K562 (cell line): ENCODE results near the gene DVL3. TPM values are rescaled to one million over a fixed set of nuclear protein-coding genes. Genes with fewer than 3 reads are reported as not detected.

Experiments used
- AFF4 ChIP-seq: sonication (generic); formaldehyde crosslinking; IDR thresholded peaks from 2 replicates; pipeline ENCODE4 v1.8.0; 2023; ENCODE audit warnings: mild to moderate bottlenecking, missing genetic modification reagents
- ATF3 ChIP-seq, 2 experiments: fragments of 450-650 bp in 1 of 2; sonication (generic) in 1 of 2; formaldehyde crosslinking in 1 of 2; IDR thresholded peaks in 1 of 2; conservative IDR thresholded peaks in 1 of 2; 2 replicates each; pipeline versions ENCODE4 v1.6.1 to v1.8.1; 2016 to 2023; ENCODE audit warnings: mild to moderate bottlenecking in 2 of 2, moderate library complexity in 2 of 2, inconsistent platforms in 1 of 2, missing genetic modification reagents in 1 of 2
- BDP1 ChIP-seq: IDR thresholded peaks from 3 replicates; pipeline ENCODE4 v1.6.1; 2011; ENCODE audit not compliant: insufficient read length, insufficient read depth
- CREB1 ChIP-seq, 2 experiments: sonication (generic) in 1 of 2; formaldehyde crosslinking in 1 of 2; IDR thresholded peaks; 2 replicates each; pipeline versions ENCODE4 v1.6.1 to v1.8.0; 2012 to 2022; ENCODE audit warnings: inconsistent platforms in 1 of 2, mild to moderate bottlenecking in 1 of 2, missing genetic modification reagents in 1 of 2, moderate library complexity in 1 of 2
- DMBX1 ChIP-seq: fragments of 250-450 bp; sonication (Bioruptor Pico); IDR thresholded peaks from 2 replicates; pipeline ENCODE4 v1.8.0; 2022; ENCODE audit warnings: inconsistent platforms, mild to moderate bottlenecking, moderate library complexity, borderline replicate concordance
- E2F4 ChIP-seq: sonication (generic); formaldehyde crosslinking; IDR thresholded peaks from 2 replicates; pipeline ENCODE4 v1.8.0; 2022; ENCODE audit warnings: mild to moderate bottlenecking, low read depth, missing genetic modification reagents
- HNRNPLL ChIP-seq: fragments of 200-400 bp; formaldehyde crosslinking; IDR thresholded peaks from 2 replicates; pipeline ENCODE4 v1.6.1; 2017; ENCODE audit warnings: low read length, low read depth, mild to moderate bottlenecking; ENCODE audit not compliant: poor library complexity, severe bottlenecking
- KLF10 ChIP-seq: fragments of 250-450 bp; sonication (Bioruptor Pico); IDR thresholded peaks from 2 replicates; pipeline ENCODE4 v1.6.1; 2021; ENCODE audit warnings: matching md5 sums
- LARP7 ChIP-seq: fragments of 450-650 bp; IDR thresholded peaks from 2 replicates; pipeline ENCODE4 v1.6.1; 2016
- MITF ChIP-seq: IDR thresholded peaks from 2 replicates; pipeline ENCODE4 v1.6.1; 2014; ENCODE audit warnings: antibody characterized with exemption
- SNRNP70 ChIP-seq: fragments of 200-400 bp; formaldehyde crosslinking; optimal IDR thresholded peaks from 2 replicates; pipeline ENCODE3; 2017; ENCODE audit warnings: low read depth, low read length
- SPI1 ChIP-seq: IDR thresholded peaks from 2 replicates; pipeline ENCODE4 v1.6.1; 2011; ENCODE audit warnings: low read depth, low read length, control low read depth, borderline replicate concordance
- USF1 ChIP-seq: sonication (generic); formaldehyde crosslinking; IDR thresholded peaks from 2 replicates; pipeline ENCODE4 v1.9.0; 2022; ENCODE audit warnings: mild to moderate bottlenecking, missing genetic modification reagents
- USF2 ChIP-seq: sonication (generic); formaldehyde crosslinking; IDR thresholded peaks from 2 replicates; pipeline ENCODE4 v1.5.0; 2020; ENCODE audit warnings: missing genetic modification reagents
- WHSC1 ChIP-seq: IDR thresholded peaks from one replicate; pipeline ENCODE4 v1.6.1; 2012; ENCODE audit warnings: low read length, control low read depth, inconsistent platforms
- polyA plus RNA-seq, 8 experiments: library from polyadenylated mRNA; depleted of rRNA in 4 of 8; stranded (reverse) in 5 of 8; unstranded in 3 of 8; fragments of >200 nt; fragmentation: Nextera tagmentation in 2 of 8; fragmentation: Illumina TruSeq in 1 of 8; extraction: Ambion mirVana in 2 of 8; extraction: Trizol in 1 of 8; gene quantifications; 2 replicates each; pipeline versions ENCODE4 v1.2.1 to v1.2.3, GENCODE V29; 2011 to 2014; ENCODE audit warnings: inconsistent platforms in 1 of 8, missing spikeins in 1 of 8
- total RNA-seq, 7 experiments: library from RNA; depleted of rRNA in 6 of 7; stranded (reverse); fragments of >200 nt in 6 of 7; fragmentation: Illumina TruSeq in 2 of 7; extraction: Trizol in 2 of 7; gene quantifications; 2 replicates each; pipeline versions ENCODE4 v1.2.1 to v1.2.3, GENCODE V29; 2011 to 2021; ENCODE audit warnings: low replicate concordance in 1 of 7
- TF ChIP-seq, protein P1 (sequence below): fragments of 450-650 bp; formaldehyde crosslinking; IDR thresholded peaks from 2 replicates; pipeline ENCODE4 v1.4.0; 2022; ENCODE audit warnings: mild to moderate bottlenecking, moderate library complexity

Gene DVL3
- total and polyA plus RNA-seq, 9 of the 15 experiments (the other 6 are each of a cell fraction or from before 2014, with no cell fraction given): 3.1 to 57.9 (median 20.1) TPM

DNA sequence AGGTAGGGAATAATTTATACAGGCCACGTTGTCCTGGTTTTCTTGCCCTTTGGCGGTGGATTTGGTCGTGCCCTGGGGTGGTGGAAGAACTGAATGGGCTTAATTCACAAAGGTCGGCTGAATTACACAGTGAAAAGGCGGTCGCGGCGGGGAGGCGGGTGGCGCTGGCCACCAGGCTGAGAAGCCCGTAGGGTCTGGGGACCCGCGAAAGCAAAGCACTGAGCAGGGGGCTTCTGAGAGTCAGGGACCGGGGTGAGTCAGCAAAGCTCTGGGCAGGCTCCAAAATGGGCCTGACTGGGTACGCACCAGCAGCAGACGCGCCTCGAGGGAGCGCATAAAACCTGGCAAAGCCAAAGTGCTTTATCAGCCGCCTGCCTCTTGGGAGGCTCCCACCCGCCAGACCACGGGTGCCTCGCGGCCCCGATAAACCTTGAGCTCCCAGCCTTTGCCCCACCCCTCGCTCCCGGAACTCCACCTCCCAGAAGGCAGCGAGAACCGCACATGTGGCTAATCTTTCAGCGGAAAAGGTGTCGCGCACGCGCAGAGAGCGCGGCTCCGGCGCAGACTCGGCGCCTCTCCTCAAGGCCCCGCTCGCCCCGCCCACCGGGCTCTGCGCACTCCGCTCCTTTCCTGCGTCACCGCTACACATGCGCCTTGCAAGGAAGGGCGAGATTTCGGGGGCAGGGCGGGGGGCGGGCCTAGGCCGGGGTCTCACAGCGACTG lies 30.4 kb downstream of the DVL3 start (continued):
- peak; percentile 64; the same call in 1 of the 2 replicates for TF ChIP-seq DMBX1
- no peak for TF ChIP-seq AFF4
- TF ChIP-seq BDP1: no peak
- no peak for TF ChIP-seq SNRNP70
- 0 out of 2 replicates have a peak, but pooled peaks have one; percentile 16 for TF ChIP-seq ATF3 (IDR thresholded peaks at IDR 0.05)
- no peak for TF ChIP-seq ATF3 (CRISPR knock-in tag; conservative IDR thresholded peaks at IDR 0.05)
- TF ChIP-seq HNRNPLL: peak; percentile 96
- peak; percentile 67; the same call in 1 of the 2 replicates for TF ChIP-seq MITF
- no peak for TF ChIP-seq SPI1
- TF ChIP-seq, protein P1, sequence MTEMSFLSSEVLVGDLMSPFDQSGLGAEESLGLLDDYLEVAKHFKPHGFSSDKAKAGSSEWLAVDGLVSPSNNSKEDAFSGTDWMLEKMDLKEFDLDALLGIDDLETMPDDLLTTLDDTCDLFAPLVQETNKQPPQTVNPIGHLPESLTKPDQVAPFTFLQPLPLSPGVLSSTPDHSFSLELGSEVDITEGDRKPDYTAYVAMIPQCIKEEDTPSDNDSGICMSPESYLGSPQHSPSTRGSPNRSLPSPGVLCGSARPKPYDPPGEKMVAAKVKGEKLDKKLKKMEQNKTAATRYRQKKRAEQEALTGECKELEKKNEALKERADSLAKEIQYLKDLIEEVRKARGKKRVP (CRISPR knock-in tag): peak; percentile 45; the same call in 1 of the 2 replicates
- TF ChIP-seq USF1: peak; percentile 76
- peak; percentile 70 for TF ChIP-seq CREB1 (IDR thresholded peaks at IDR 0.05)
- TF ChIP-seq CREB1 (CRISPR knock-in tag; IDR thresholded peaks at IDR 0.05): peak; percentile 83
- no peak for TF ChIP-seq E2F4
- TF ChIP-seq USF2 (CRISPR knock-in tag): peak; percentile 73
- no peak for TF ChIP-seq KLF10 (CRISPR knock-in tag)
- TF ChIP-seq LARP7: no peak
- TF ChIP-seq WHSC1: no peak
